GM12891 (cell line): ENCODE measurements around the gene URB2.

ENCODE experiments used
- POU2F2 ChIP-seq: IDR thresholded peaks from 2 replicates; pipeline ENCODE4 v1.6.1; 2011; ENCODE audit warnings: low read depth, mild to moderate bottlenecking, control low read depth, low read length, moderate library complexity
- SPI1 ChIP-seq: IDR thresholded peaks from 2 replicates; pipeline ENCODE4 v1.6.1; 2011; ENCODE audit warnings: low read depth, low read length, control low read depth

GRCh38 chr1:229675396-229675795, 49.3 kb downstream of the URB2 start:
- TF ChIP-seq POU2F2 (no peak), SPI1 (no peak)
